Heart left ventricle (tissue), 13 donors: ENCODE results near the gene SCD.

Experiments
- POLR2A ChIP-seq, 2 donors: fragments of 450-650 bp; IDR thresholded peaks; one replicate each; pipeline ENCODE4 v1.6.1; 2017; ENCODE audit warnings: antibody characterized with exemption in 2 of 2, mild to moderate bottlenecking in 2 of 2, moderate library complexity in 2 of 2
- TF ChIP-seq, protein P1 (sequence below), 12 donors: fragments of 200-600 bp; sonication (generic) in 4 of 12; IDR thresholded peaks; one replicate each; pipeline versions ENCODE4 v1.5.0 to v1.8.0; 2018 to 2022; ENCODE audit warnings: antibody characterized with exemption in 12 of 12, mild to moderate bottlenecking in 5 of 12
- donor health status: ischemic (EF 13 %, LVEDD 7.1; RV severe dilation, severe dysfunction).
- donor health status: DM: no; HTN: yes; CAD: no.
- donor health status: DM: no; HTN: no; CAD: no.
- donor health status: ischemic (EF 25% LVEDD 6.9; RV normal size, moderate dysfunction).
- donor health status: ischemic (EF 25% LVEDD 5.7; RV mildly dilated, moderate dysfunction).
- donor health status: ischemic (EF 35%, LVEDD 5.7; RV mildly dilated, moderate dysfunction).
- donor health status: nonischemic (EF 11% LVEDD 7.7; RV severe dilation, severe dysfunction).
- donor health status: DM: yes; HTN: yes; CAD: no.
- donor health status: PGD.
- donor health status: ischemic (EF 29% LVEDD 5.4; RV normal size, mild dysfunction).
- donor health status: nonischemic (EF 23%, LVEDD 6.1; RV moderate dilation, normal function).

DNA sequence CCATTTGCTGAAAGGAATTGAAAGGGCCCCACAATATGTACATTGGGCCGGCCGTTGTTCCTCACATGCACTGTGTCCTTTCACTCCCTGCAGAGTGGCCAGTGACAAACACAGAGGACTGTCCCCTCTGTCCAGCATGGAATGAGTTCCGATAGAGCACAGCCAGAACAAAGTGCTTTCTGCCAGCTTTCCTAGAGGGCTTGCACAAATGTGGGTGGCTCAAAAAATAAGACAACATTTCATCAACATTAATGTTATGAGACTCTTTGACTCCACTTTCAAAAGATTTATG is 19.4 kb upstream of the SCD start:
- TF ChIP-seq POLR2A (IDR thresholded peaks at IDR 0.05), result no peak
- TF ChIP-seq, protein P1, sequence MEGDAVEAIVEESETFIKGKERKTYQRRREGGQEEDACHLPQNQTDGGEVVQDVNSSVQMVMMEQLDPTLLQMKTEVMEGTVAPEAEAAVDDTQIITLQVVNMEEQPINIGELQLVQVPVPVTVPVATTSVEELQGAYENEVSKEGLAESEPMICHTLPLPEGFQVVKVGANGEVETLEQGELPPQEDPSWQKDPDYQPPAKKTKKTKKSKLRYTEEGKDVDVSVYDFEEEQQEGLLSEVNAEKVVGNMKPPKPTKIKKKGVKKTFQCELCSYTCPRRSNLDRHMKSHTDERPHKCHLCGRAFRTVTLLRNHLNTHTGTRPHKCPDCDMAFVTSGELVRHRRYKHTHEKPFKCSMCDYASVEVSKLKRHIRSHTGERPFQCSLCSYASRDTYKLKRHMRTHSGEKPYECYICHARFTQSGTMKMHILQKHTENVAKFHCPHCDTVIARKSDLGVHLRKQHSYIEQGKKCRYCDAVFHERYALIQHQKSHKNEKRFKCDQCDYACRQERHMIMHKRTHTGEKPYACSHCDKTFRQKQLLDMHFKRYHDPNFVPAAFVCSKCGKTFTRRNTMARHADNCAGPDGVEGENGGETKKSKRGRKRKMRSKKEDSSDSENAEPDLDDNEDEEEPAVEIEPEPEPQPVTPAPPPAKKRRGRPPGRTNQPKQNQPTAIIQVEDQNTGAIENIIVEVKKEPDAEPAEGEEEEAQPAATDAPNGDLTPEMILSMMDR (IDR thresholded peaks at IDR 0.05), result no peak
